Measurements from ENCODE around the gene STEAP3. TPM values are rescaled to one million over a fixed set of nuclear protein-coding genes. Genes with fewer than 3 reads are reported as not detected.
"Not testable (repeated sequence)": the region's sequence is repeated elsewhere in the genome, so short reads cannot be mapped to it uniquely, and the experiment has no call there.

Gene STEAP3
- total RNA-seq, 1 donor from 2014 or later = 0.27 TPM

DNA sequence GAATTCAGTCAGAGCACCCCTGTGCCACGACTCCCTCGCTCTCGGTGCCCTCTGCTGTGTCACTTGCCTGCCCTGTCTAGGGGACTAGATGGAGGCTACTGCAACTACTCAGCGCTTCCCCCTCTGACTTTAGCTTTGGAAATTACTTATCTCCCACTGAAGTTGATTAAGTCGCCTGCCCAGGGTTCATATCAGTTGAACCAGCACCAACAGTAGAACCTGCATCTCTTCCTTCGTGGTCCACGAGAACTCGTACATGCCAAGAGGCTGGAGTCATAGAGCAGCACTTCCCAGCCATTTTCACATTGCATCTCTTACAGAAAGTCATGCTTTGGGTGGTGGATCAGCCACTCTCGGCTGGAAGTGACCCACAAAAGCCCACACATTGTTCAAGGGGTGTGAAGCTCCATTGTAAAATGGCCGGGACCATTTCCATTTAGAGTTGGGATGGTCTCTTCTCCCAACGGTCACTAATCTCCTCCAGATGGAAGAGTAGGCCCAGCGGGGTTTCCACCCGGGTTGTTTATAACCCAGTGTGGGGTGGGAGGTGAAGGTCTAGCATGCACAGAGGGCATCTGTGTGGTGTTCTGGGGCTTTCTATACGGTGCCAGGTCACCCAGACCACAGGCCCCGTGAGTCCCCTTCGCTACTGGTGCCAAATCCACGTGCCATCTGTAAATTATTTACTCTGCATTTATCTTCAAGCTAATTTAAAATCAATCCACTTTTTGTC, 38.0 kb downstream of the STEAP3 start:
- intact Hi-C loops (cut with micrococcal nuclease) = no loop called here

GRCh38 chr2:119263025-119263424, 39.4 kb downstream of the STEAP3 start:
- intact Hi-C loops (cut with micrococcal nuclease) = no loop called here

GRCh38 chr2:119263656-119264055, 40.0 kb downstream of the STEAP3 start:
- intact Hi-C loops (cut with micrococcal nuclease) = no loop called here

DNA sequence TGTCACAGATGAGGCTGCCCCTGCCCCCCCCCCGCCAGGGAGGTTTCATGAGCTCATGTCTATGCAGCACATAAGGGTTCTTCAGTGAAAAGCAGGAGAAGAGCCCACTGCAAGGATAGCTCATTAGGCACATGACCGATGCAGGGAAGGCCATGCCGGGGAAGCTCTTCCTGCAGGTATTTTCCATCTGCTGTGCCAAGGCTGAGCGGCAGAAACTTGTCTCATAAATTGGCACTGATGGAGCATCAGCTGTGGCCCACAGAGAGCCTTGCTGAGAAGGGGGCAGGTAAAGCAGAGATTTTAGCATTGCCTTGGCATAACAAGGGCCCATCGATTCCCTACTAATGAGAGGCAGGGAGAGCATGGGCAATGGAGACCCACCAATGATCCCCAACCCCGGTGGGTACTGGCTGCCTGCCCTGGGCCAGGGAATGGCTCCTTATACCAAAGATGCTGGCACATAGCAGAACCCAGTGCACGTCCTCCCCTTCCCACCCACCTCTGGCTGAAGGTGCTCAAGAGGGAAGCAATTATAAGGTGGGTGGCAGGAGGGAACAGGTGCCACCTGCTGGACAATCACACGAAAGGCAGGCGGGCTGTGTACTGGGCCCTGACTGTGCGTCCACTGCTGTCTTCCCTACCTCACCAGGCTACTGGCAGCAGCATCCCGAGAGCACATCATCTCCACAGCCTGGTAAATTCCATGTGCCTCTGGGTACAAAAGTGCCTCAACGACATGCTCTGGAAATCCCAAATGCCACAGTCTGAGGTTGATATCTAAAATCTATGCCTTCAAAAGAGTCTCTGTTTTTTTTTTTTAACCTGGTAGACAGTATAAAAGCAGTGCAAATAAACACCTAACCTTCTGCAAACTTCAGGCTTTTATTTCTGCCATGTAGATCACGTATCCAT, 41.4 kb downstream of the STEAP3 start:
- intact Hi-C loops (cut with micrococcal nuclease) = no loop called here

GRCh38 chr2:119265693-119266066, 42.0 kb downstream of the STEAP3 start:
- intact Hi-C loops (cut with micrococcal nuclease) = no loop called here

- intact Hi-C loops (cut with micrococcal nuclease) = no loop called here
These were observed 42.5 kb downstream of the STEAP3 start for GRCh38 chr2:119266091-119266589.

- intact Hi-C loops (cut with micrococcal nuclease) = no loop called here
These were observed 44.0 kb downstream of the STEAP3 start for GRCh38 chr2:119267604-119268003.

GRCh38 chr2:119276864-119277263, 53.2 kb downstream of the STEAP3 start:
- intact Hi-C loops (cut with micrococcal nuclease) = no loop called here

DNA sequence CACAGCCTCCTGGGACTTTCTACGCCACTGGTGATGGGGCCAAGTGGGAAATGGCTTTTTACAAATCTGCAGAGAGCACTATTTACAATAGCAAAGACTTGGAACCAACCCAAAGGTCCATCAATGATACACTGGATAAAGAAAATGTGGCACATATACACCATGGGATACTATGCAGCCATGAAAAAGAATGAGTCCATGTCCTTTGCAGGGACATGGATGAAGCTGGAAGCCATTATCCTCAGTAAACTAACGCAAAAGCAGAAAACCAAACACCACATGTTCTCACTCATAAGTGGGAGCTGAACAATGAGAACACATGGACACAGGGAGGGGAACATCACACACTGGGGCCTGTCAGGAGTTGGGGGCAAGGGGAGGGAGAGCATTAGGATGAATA, 54.8 kb downstream of the STEAP3 start:
- intact Hi-C loops (cut with micrococcal nuclease) = not testable (repeated sequence)

GRCh38 chr2:119278946-119279345, 55.3 kb downstream of the STEAP3 start:
- intact Hi-C loops (cut with micrococcal nuclease) = no loop called here

GRCh38 chr2:119279666-119280065, 56.0 kb downstream of the STEAP3 start:
- intact Hi-C loops (cut with micrococcal nuclease) = no loop called here

- intact Hi-C loops (cut with micrococcal nuclease) = no loop called here
These were observed 57.0 kb downstream of the STEAP3 start for GRCh38 chr2:119280680-119281079.

DNA sequence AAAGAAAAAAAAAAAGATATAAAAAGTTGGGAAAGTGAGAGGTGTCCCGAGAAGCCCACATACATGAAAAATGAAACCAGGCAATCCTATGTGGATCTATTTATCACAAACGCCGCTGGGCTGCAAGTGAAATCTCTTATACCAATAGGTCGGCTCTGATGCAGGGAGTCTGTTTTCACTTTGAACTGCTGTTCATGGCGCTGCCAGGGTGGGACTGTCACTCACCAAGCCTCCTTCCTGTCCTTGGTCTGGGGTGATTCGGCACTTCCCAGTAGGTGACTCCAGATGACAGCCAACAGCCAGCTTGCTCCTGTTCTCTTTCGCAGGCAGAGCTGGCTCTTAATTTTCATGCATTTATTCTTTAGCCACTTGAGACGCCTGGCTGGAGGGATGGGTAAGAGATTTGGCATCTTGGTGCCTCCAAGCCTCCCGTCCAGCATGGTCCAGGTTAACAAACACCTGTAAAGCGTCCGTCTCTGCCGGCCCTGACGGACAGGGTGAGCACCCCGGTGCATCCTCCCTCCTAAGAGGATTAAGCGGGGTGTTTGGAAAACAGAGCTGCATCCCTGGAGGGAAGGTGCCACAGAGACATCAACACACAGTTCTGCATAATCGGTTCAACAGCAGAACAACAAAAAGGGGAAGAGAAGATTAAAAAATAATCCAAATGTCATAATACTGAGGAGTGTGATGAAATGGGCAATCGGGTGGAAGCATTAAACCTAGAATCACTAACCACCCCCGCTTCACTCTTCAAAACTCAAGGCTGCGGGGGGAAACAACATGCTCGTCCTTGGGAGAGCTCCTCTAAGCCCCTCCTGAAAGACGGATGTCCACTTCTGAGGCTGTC, 58.7 kb downstream of the STEAP3 start:
- intact Hi-C loops (cut with micrococcal nuclease) = no loop called here

- intact Hi-C loops (cut with micrococcal nuclease) = no loop called here
These were observed 59.4 kb downstream of the STEAP3 start for GRCh38 chr2:119282996-119283511.

DNA sequence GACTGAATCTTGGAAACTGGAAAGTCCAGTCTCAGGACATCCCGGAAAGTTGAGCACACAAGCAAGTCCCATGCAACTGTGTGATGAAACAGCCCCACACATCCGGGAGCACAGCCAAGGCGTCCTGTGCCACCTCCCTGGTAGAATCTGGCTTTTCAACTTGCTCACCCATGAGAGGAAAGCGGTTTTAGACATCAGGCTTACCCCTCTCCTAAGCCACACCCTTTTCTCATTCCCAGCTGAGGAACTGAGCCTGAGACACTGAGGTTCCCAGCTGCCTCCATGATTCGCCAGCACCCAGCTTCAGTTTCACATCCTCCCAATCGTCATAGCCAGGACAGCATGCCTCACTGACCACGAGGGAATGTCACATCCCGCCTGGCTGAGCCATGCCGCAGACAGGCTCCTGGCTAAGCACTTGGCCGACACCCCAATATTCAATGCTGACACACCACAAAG, 60.3 kb downstream of the STEAP3 start:
- intact Hi-C loops (cut with micrococcal nuclease) = no loop called here

DNA sequence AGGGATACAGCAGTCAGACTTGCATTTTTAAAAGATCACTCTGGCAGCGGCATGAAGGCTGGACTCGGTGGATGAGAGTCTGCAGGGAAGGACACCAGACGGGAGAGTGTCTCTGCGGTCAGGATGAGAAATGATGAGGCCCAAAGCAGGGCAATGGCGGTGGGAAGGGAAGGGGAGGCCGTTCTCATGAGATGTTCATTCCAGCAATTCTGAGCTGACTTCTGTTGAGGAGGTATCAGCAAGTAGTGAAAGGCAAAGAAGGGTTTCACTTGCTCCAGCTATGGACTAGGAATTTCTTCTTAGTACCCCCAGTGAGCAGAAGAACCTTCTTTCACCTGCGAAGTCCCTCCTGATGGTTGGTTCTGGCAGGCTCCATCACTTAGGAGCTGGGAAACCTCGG, 63.0 kb downstream of the STEAP3 start:
- intact Hi-C loops (cut with micrococcal nuclease) = no loop called here

GRCh38 chr2:119288576-119288975, 64.9 kb downstream of the STEAP3 start:
- intact Hi-C loops (cut with micrococcal nuclease) = no loop called here

DNA sequence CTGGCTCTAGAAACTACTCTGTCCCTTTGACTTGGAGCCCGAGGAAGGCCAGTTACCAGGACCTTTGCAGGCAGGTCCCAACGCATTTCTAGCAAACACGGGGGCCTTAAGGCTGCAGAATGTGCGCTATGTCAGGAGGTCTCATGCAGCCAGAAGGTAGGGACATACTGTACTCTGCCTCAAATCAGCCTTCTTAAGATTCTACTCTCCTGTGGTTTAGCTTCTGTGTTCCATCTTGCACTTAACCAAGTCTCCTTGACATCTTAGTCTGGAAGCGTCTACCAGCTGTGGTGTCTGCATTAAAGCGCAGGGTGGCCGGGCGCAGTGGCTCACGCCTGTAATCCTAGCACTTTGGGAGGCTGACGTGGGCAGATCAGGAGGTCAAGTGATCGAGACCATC, 65.5 kb downstream of the STEAP3 start:
- intact Hi-C loops (cut with micrococcal nuclease) = no loop called here

GRCh38 chr2:119289642-119290041, 66.0 kb downstream of the STEAP3 start:
- intact Hi-C loops (cut with micrococcal nuclease) = no loop called here

- intact Hi-C loops (cut with micrococcal nuclease) = no loop called here
These were observed 67.4 kb downstream of the STEAP3 start for GRCh38 chr2:119290859-119291587.

Measured in T-helper 2 cell treated with Interferon-gamma antibody and Interleukin-4, amounts not matched to agents 100 ng/mL and 5 ng/mL, for 36 hours (primary cell).